Activated T-helper 9 cell treated with anti-CD3 and anti-CD28 coated beads, Interleukin-2, amount 50 U/mL, for 16 hours (primary cell): ENCODE results near the gene ZSCAN22.

Experiments
- DNase-seq: peaks from one replicate; pipeline ENCODE4 v3.0.0-alpha.2; 2020; ENCODE audit warnings: low read depth

ZSCAN22 gene

GRCh38 chr19:58351990-58352755, 25.4 kb downstream of the ZSCAN22 start:
- no peak for DNase-seq

GRCh38 chr19:58352760-58353671, 26.2 kb downstream of the ZSCAN22 start, which contains the start of gene A1BG:
Gene A1BG, minus strand, starts transcription at chr19:58353492. Its CDS starts 55 bp downstream, at chr19:58353437.
- no peak for DNase-seq

GRCh38 chr19:58353717-58354477, 27.1 kb downstream of the ZSCAN22 start:
- DNase-seq = no peak

- DNase-seq = no peak
These were observed 27.8 kb downstream of the ZSCAN22 start for GRCh38 chr19:58354478-58355030.

- no peak for DNase-seq
These were observed 28.5 kb downstream of the ZSCAN22 start for GRCh38 chr19:58355215-58355796.

GRCh38 chr19:58355908-58356765, 29.3 kb downstream of the ZSCAN22 start:
- DNase-seq = no peak

- DNase-seq = no peak
These were observed 30.1 kb downstream of the ZSCAN22 start for GRCh38 chr19:58356766-58357480.

GRCh38 chr19:58357481-58358145, 30.8 kb downstream of the ZSCAN22 start:
- no peak for DNase-seq

GRCh38 chr19:58361900-58362271, 35.1 kb downstream of the ZSCAN22 start:
- peak; percentile 28 for DNase-seq

- peak; percentile 96 for DNase-seq
These were observed 35.6 kb downstream of the ZSCAN22 start, which contains the start of gene ZNF497 for GRCh38 chr19:58362272-58362994. Gene ZNF497, minus strand, starts transcription at chr19:58362751. Its CDS starts 5,116 bp downstream, at chr19:58357635.

GRCh38 chr19:58364146-58364545, 37.4 kb downstream of the ZSCAN22 start:
- DNase-seq = no peak

- DNase-seq = no peak
These were observed 40.0 kb downstream of the ZSCAN22 start for GRCh38 chr19:58366585-58367430.

GRCh38 chr19:58367698-58368454, 41.1 kb downstream of the ZSCAN22 start:
- no peak for DNase-seq

- no peak for DNase-seq
These were observed 42.0 kb downstream of the ZSCAN22 start for GRCh38 chr19:58368561-58369360.

- DNase-seq = no peak
These were observed 45.7 kb downstream of the ZSCAN22 start for GRCh38 chr19:58372311-58373133.
